NCI-H1436 (cell line): ENCODE results near the gene SPDEF.

ENCODE experiments used
- DNase-seq: peaks from one replicate; lab custom pipeline; 2025; lab: John Stamatoyannopoulos, UW

The SPDEF gene

DNA sequence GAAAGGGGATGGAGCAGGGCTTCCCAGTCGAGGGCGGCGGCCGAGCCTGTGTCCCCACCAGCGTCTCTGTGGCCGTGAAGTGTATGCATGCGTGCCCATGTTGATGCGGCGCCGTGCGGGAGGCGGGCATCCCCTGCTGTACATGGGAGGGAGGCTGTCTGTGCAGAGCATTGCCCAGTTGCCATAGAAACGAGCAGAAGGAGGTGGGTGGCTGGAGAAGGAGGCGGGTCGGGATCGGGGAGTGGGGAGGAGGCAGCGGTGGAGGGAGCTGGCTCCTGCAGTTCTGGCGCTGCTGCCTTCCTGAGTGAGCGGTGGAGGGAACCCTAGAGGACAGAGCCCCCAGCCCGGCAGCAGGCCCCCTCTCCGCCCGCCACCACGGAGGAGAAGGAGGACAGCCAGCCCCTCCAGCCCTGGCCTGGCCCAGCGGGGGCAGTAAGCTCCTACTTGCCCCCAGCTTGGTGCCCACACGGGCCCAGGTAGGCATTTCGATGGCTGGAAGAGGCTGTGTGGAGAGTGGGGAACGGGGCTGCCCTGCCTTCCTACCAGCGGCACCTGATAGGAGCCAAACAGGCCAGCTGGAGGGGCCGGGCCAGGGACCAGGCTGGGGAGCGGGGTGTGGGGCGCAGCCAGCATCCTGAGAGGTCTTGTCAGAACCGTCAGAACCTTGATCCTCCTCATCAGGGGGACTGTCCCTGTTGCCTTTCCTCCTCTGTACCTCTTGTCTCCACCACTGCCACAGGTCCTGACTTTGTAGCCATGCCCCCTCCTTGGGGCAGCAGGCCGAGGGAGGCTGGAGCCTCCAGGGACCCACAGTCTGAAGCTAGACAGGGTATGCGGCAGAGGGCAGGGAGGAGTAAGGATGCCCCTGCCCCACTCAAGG, 41.3 kb downstream of the SPDEF start:
- DNase-seq, result no peak

DNA sequence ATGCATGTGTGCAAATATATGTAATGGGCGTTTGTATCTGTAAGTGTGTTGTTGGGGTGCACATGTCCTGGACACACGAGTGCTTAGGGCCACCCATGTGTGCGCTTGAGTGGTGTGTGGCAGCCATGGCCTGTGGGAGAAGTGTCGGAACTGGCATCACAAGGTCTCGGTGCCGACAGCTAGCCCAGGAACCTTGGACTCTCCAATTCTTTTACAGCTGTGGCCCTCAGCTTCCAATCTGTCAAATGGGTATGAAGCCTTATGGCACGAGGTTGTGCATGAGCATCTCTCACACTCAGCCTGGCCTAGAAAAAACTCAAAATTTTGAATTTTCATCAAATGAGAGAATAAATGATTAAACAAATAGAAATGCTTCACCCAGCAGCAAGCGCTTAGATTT, 42.0 kb downstream of the SPDEF start:
- DNase-seq, result no peak

- DNase-seq, result peak; percentile 21
Observed at GRCh38 chr6:34513646-34514045, 42.5 kb downstream of the SPDEF start.

- DNase-seq, result no peak
Observed at GRCh38 chr6:34512738-34513115, 43.4 kb downstream of the SPDEF start.

GRCh38 chr6:34511915-34512737, 44.0 kb downstream of the SPDEF start:
- DNase-seq, result no peak

DNA sequence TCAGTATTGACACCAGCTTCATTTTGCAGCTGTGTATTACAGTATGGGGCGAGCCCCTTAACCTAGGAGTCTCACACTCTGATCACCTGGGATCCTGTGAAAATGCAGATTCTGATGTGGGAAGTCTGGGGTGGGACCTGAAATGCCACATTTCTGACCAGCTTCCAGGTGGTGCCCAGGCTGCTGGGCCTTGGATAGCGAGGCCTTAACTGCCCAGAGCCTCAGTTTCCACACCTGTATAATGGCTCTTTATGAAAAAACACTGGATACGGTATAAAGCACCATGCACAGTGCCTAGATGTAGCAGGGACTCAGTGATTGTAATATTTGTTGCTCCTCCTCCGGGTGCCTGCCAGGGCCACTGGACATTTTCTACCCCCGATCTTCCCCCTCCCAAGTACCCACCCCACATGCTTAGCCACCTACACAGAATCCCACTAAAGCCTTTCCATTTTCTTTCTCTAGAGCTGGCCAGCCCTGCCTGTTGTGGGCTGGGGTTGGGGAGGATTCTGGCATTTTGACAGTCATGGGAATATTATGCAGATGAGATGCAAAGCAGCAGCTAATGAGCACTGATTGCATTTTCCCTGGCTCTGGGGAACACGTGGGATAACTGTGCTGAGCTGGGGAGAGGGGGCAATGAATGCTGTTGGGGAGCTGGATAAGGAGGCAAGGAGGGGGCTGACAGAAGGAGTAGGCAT, 44.8 kb downstream of the SPDEF start:
- no peak for DNase-seq

GRCh38 chr6:34510299-34510698, 45.8 kb downstream of the SPDEF start:
- no peak for DNase-seq

DNA sequence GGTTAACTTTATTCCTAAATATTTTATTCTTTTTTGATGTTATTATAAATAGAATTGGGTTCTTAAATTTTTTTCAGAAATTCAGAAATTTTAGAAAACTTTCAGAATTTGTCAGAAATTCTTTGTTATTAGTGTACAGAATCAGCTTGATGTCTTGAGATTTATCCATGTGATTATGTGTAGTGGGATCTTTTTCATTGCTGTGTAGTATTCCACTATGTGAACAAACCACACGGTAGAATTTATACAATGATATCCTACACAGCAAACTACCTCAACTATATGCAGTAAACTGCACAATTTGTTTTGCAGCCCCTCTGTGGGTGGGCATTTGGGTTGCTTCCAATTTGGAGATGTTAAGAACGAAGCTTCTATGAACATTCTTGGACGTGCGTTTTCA, 46.3 kb downstream of the SPDEF start:
- DNase-seq, result no peak

DNA sequence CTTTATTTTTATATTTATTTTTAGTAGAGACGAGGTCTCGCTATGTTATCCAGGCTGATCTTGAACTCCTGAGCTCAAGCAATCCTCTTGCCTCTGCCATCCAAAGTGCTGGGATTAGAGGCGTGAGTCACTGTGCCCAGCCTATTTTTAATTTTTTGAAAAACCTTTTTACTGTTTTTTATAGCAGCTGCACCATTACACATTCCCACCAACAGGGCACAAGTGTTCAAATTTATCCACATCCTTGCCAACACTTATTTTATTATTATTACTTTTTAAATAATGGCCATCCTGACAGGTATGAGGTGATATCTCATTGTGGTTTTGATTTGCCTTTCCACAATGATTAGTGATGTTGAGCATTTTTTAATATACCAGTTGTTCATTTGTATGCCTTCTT, 47.7 kb downstream of the SPDEF start:
- no peak for DNase-seq

DNA sequence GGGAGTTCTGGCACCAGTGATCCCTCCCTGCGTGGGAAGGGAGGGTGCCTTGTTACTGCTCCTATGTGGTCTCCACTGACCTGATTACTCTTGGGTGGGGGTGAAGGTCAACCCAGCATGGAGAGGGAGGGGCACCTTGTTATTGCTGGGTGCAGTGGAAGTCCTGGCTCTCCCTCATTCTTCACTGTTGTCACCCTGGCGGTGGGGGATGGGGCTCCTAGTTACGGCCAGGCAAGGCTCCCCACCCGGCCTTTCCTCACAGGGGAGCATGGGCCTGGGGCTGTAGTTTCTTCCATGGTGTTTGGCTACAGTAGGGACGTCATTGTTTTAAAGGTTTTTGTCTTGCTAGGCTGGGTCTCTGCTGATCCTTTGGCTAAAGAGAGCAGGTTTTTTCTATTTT, 49.4 kb downstream of the SPDEF start:
- DNase-seq, result no peak

DNA sequence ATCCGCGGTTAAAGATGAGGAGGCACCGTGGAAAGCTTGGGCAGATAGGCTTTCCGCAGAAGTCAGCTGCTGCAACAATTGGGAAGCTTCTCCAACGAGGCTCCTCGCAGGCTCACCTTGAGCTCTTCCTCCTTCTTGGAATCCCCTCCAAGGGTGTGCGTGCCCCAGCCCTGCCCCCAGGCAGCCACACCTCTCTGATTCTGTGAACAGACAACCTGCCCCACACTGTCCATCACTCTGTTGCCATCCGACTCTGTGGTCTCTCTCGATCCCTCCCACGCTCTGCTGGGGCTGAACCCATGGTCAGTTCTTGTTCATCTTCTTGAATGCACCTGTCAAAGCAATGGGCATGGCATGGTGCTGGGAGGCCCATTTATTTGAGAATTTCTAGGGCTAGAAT, 58.7 kb downstream of the SPDEF start:
- DNase-seq, result no peak

- DNase-seq, result peak; percentile 60
Observed at GRCh38 chr6:34496103-34496685, 59.9 kb downstream of the SPDEF start.

GRCh38 chr6:34494973-34495372, 61.2 kb downstream of the SPDEF start:
- DNase-seq, result no peak

DNA sequence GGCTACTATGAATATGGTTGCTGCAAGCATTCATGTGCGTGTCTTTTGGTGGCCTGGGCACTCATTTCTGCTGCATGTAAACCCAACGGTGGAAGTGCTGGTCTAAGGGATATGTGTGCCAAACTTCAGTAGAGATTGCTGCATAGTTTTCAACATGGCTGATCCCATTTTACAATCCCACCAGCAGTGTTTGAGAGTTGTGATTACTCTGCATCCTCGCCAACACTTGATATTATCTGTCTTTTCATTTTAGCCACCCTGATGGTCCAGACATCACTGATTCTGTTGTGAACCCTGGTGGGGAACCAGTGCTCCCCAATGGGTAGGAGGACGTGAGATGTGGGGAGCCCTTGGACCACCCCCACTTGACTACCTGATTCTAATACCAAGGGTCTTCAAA, 62.8 kb downstream of the SPDEF start:
- no peak for DNase-seq

- DNase-seq, result peak; percentile 61
Observed at GRCh38 chr6:34491091-34491430, 65.1 kb downstream of the SPDEF start.

DNA sequence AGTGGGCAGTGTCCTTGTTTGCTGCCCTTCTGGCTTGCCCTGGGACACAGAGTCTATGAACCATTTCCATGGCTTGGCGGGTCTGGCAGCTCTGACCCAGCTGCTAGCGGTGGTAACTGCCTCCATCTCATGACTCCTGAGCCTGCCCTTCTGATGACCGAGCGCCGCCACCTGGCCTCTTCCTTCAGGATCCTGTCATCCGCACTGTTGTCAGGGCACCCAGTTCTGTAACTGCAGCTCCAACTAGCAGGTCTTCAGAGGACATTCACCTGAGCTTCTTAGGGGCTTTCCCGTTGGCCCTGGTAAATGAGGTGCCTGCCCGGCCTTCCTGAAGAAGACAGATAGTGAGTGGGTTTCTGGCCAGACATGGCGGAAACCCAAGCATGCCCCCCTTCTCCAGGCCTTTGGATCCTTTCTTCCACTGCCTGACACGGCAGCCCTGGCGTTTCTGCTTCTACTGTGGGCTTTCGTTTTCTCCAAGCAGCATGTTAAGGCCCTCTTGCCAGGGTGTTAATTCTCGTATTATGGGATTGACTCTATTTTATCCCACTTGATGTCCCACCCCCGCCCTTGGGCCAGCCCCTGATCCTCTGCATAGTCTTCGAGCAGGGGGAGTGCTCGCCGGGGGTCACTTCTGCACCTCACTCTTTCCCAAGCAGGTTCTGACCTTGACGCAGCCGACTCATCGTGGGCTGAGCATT, 65.6 kb downstream of the SPDEF start:
- no peak for DNase-seq

- DNase-seq, result no peak
Observed at GRCh38 chr6:34489207-34489805, 66.8 kb downstream of the SPDEF start.
